HuH-7.5 (cell line): Measurements from ENCODE around the gene SLC5A9.
"Not testable (repeated sequence)": the region's sequence is repeated elsewhere in the genome, so short reads cannot be mapped to it uniquely, and the experiment has no call there.

Experiments used
- DNase-seq: peaks from one replicate; pipeline ENCODE4 v3.0.0; 2011; ENCODE audit warnings: low spot score

Gene SLC5A9

GRCh38 chr1:48222501-48223242, at the start of gene SLC5A9:
SLC5A9 (plus strand) TSS chr1:48222716; CDS start chr1:48222737, 21 bp downstream.
- peak; percentile 53 for DNase-seq

GRCh38 chr1:48175116-48175515, 47.4 kb upstream of the SLC5A9 start:
- DNase-seq, result no peak

GRCh38 chr1:48177257-48177656, 45.3 kb upstream of the SLC5A9 start:
- DNase-seq, result no peak

GRCh38 chr1:48181669-48182367, 40.7 kb upstream of the SLC5A9 start:
- no peak for DNase-seq

- DNase-seq, result no peak
Measured at GRCh38 chr1:48182439-48182838, 40.1 kb upstream of the SLC5A9 start.

- no peak for DNase-seq
Measured at GRCh38 chr1:48186306-48186839, 36.1 kb upstream of the SLC5A9 start.

GRCh38 chr1:48187969-48188563, 34.5 kb upstream of the SLC5A9 start:
- no peak for DNase-seq

GRCh38 chr1:48190881-48191280, 31.6 kb upstream of the SLC5A9 start:
- DNase-seq, result no peak

GRCh38 chr1:48194801-48195200, 27.7 kb upstream of the SLC5A9 start:
- no peak for DNase-seq

GRCh38 chr1:48196237-48196636, 26.3 kb upstream of the SLC5A9 start:
- no peak for DNase-seq

GRCh38 chr1:48198970-48199369, 23.5 kb upstream of the SLC5A9 start:
- DNase-seq, result no peak

GRCh38 chr1:48200166-48200900, 22.2 kb upstream of the SLC5A9 start:
- no peak for DNase-seq

GRCh38 chr1:48202030-48202752, 20.3 kb upstream of the SLC5A9 start:
- DNase-seq, result peak; percentile 39

- peak; percentile 47 for DNase-seq
Measured at GRCh38 chr1:48203287-48203900, 19.1 kb upstream of the SLC5A9 start.

GRCh38 chr1:48205522-48205921, 17.0 kb upstream of the SLC5A9 start:
- no peak for DNase-seq

- DNase-seq, result no peak
Measured at GRCh38 chr1:48206371-48206770, 16.1 kb upstream of the SLC5A9 start.

GRCh38 chr1:48207131-48207530, 15.4 kb upstream of the SLC5A9 start:
- DNase-seq, result no peak

GRCh38 chr1:48207536-48208075, 14.9 kb upstream of the SLC5A9 start:
- DNase-seq, result no peak

- no peak for DNase-seq
Measured at GRCh38 chr1:48208251-48208650, 14.3 kb upstream of the SLC5A9 start.

- DNase-seq, result no peak
Measured at GRCh38 chr1:48208652-48209051, 13.9 kb upstream of the SLC5A9 start.

- not testable (repeated sequence) for DNase-seq
Measured at GRCh38 chr1:48213462-48213861, 9.1 kb upstream of the SLC5A9 start.
